DMS79 treated with DMSO at 0.1 percent for 48 hours (cell line): Measurements from ENCODE around the gene NRROS.
"Not testable (repeated sequence)": the region's sequence is repeated elsewhere in the genome, so short reads cannot be mapped to it uniquely, and the experiment has no call there.

Source experiments
- DNase-seq: peaks from one replicate; lab custom pipeline; 2025; lab: John Stamatoyannopoulos, UW

The NRROS gene

GRCh38 chr3:196624907-196625306 lies 14.6 kb upstream of the NRROS start:
- no peak for DNase-seq

GRCh38 chr3:196625331-196625730 lies 14.2 kb upstream of the NRROS start:
- no peak for DNase-seq

GRCh38 chr3:196627918-196628231 lies 11.6 kb upstream of the NRROS start:
- DNase-seq: no peak

- no peak for DNase-seq
These were observed 10.3 kb upstream of the NRROS start for GRCh38 chr3:196629228-196629627.

- peak; percentile 91 for DNase-seq
These were observed 7.8 kb upstream of the NRROS start for GRCh38 chr3:196631682-196632045.

- DNase-seq: peak; percentile 98
These were observed 7.3 kb upstream of the NRROS start for GRCh38 chr3:196632046-196632751.

GRCh38 chr3:196633555-196634151 lies 5.8 kb upstream of the NRROS start:
- DNase-seq: no peak

- no peak for DNase-seq
These were observed 5.3 kb upstream of the NRROS start for GRCh38 chr3:196634224-196634623.

- DNase-seq: no peak
These were observed 4.7 kb upstream of the NRROS start for GRCh38 chr3:196634829-196635228.

GRCh38 chr3:196636369-196637349 lies 2.8 kb upstream of the NRROS start:
- no peak for DNase-seq

- DNase-seq: not testable (repeated sequence)
These were observed 1.6 kb upstream of the NRROS start for GRCh38 chr3:196637941-196638340.

GRCh38 chr3:196638861-196639482 lies 522 bp upstream of the NRROS start:
- peak; percentile 85 for DNase-seq

- DNase-seq: no peak
These were observed 964 bp downstream of the NRROS start for GRCh38 chr3:196640297-196641018.

- no peak for DNase-seq
These were observed 2.0 kb downstream of the NRROS start for GRCh38 chr3:196641333-196642054.

GRCh38 chr3:196642434-196642833 lies 2.9 kb downstream of the NRROS start:
- DNase-seq: no peak

GRCh38 chr3:196643201-196643749 lies 3.8 kb downstream of the NRROS start:
- DNase-seq: no peak

- no peak for DNase-seq
These were observed 4.3 kb downstream of the NRROS start for GRCh38 chr3:196643761-196644160.

- DNase-seq: no peak
These were observed 5.6 kb downstream of the NRROS start for GRCh38 chr3:196645096-196645495.

- DNase-seq: no peak
These were observed 6.6 kb downstream of the NRROS start for GRCh38 chr3:196645897-196646665.

GRCh38 chr3:196646666-196647216 lies 7.2 kb downstream of the NRROS start:
- no peak for DNase-seq
